Measurements from ENCODE around the gene MUSK.
A peak's percentile ranks its signal among the peaks of the same experiment; 100 is the strongest.

The MUSK gene

DNA sequence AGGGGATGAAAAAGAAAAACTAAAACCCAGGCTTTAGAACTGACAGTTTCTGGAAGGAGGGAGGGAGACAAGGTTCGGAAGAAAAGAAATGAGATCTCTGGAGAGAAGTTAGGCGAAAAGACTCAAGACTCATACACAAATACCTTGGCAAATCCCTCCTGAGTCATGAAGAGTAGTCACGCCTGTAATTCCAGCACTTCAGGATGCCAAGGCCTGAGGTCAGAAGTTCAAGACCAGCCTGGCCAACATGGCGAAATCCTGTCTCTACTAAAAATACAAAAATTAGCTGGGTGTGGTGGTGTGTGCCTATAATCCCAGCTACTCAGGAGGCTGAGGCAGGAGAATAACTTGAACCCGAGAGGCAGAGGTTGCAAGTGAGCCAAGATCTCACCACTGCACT is 27.3 kb downstream of the MUSK start:
- peak; percentile 65 for DNase-seq

DNA sequence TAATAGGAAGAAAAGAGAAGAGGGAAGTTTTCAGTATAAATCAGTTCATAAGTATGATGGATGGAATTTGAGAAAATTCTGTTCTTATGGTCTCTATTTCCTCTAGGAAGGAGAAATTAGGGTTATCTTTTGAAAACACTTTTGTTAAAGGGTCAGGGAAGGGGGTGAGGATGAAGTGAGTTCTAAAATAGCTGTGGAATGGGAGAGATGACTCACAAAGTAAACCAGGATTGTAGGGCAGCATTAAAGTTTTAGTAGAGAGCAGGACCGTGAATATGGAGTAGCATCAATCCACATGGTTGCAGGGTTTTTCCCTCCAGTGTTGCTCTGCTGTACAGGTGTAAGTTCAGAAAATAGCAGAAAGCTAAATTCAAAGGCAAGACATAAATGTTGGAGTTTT is 32.4 kb downstream of the MUSK start:
- peak; percentile 52 for DNase-seq

DNA sequence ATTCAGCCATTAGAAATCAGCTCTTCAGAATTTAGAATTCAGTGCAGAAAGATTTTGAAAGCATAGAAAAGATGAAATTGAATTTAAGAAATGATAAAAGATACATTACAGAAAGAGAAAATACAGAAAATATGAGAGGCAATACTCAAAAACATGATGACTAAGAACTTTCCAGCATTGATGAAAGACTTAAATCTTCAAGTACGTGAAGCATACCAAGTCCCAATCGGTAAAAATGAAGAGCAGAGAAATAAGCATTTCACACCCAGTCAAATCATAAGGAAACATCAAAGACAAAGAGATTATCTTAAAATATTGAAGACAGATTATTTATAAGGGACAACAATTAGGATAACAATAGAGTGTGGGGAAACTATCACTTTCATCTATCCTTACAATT is 35.1 kb downstream of the MUSK start:
- DNase-seq = no peak

DNA sequence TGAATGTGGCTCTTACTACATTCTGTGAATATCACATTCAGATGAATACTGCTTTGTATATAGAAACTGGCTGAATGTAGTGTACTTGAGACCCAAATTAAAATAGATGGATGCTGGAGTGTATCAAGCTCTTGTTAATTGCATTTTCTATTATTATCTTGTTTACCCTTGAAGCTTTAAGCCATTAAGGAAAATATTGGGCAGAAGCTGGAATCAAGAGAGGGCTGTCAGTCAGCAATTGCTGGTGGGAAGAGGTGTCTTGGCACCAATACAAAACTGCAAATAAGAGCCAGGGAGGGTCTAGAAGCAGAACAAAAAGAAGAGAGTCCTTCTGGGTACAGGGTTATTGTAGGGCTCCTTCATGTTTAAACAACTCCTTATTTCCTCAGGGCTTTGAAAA is 38.8 kb downstream of the MUSK start:
- DNase-seq = no peak

DNA sequence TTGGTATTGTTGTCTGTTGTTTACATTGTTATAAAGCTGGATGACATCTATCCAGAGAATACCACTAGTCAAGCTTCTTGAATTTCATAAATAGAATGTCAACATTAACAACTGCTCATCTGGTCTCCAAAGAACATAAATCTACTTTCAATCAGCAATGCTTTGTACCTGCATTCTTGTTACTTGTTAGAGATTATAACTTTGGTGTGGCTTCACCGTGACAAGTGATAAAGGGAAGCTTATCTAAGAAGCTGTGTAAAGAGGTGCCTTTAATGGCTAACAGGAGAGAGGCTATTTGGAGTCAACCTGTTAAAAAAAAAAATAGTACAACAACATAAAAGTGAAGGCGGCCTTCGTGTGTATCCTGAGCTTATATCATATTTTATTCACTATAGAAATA is 41.8 kb downstream of the MUSK start:
- no peak for DNase-seq

DNA sequence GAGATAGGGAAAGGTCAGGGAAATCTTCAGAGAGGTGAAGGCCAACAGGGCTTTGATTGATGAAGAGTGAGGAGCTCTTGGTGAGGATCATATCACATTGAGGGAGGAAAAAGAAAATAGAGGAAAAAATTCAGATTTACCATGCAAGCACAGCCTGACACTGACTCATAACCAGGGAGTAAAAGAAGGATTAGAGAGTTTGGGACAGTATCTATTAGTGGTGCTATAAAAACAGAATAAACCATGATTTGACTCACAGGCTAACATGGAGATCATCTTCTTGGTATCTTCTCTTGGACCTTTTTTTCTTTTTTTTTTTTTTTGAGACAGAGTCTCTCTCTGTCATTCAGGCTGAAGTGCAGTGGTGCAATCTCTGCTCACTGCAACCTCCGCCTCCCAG is 44.4 kb downstream of the MUSK start:
- DNase-seq = peak; percentile 66

DNA sequence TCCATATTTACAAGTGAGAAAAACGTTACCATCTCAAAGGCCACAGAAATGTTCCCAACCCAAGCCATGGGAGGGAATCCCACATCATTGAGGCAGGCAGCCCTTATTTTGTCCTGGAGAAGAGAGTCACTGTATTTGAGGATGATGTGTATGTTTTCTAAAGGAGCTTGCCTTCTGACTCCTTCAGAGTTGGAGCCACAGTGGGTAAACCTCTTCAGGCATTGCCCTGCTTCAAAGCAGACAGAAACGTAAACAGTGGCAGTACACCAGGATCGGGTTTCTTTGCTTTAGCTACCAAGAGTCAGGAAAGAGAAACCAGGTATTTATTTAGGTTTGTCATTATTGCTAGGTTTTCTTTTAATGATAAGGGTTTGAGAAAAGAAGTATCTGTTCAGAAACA is 45.7 kb downstream of the MUSK start:
- no peak for DNase-seq

DNA sequence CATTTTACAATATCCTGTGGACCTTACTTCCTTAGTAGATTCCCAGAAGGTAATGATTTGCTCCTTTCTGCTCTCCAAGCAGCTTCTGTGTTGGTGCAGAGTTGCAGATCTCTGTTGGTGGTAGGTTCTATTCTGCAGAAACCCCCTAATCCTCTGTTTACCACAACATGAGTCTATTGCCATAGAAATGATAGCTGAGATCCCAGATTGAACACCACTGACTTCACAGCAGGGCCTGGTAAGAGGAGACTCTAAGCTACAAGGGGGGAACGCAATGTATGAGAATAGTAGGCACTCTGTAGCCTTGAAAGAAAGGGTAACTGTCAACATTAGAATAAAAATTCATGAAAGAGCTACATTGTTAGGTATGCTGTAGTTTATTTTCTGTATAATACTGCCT is 59.5 kb downstream of the MUSK start:
- no peak for DNase-seq

DNA sequence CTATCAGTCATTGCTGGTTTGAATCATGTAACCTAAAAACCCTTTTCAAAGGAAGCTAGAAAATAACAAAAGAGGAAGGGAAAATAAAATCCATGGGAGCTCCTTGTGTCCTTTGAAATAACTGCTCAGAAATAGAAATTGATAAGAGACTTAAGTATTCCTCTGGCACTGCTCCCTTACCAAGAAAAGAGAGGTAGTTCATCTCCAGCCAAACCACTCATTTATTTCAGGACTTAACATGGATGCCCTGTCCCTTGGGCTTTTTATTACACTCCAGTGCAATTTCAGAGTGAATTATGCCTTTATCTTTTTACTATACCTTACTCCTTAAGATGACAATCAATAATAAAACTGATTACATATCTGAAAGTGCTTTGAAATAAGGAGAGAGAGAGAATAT is 61.0 kb downstream of the MUSK start:
- DNase-seq = no peak

DNA sequence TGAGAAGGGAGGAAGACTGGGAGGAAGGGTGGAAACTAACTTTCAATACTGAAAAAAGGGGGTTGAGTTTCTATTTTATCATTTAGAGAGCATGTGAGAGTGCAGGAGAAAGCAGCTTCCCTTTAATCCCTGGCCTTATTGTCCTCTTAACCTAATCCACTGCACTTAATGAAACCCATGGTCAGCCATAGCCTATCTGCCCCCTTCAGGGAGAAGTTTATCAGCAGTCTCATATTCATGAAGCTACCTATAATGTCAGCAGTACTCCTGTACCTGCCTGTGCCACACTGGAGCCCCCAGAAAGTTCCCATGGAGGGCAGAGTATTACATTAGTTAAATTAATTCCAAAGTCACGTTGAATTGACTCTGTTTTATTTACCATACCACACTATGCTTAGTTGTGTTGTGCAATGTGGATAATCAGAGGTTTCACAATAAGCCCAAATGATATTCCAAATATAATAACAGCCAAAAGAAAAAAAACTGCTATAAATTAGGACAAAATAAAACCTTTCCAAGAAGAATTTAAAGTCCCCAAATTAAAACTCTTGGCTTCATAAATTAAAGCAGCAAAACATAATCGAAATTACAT is 62.9 kb downstream of the MUSK start:
- no peak for DNase-seq

DNA sequence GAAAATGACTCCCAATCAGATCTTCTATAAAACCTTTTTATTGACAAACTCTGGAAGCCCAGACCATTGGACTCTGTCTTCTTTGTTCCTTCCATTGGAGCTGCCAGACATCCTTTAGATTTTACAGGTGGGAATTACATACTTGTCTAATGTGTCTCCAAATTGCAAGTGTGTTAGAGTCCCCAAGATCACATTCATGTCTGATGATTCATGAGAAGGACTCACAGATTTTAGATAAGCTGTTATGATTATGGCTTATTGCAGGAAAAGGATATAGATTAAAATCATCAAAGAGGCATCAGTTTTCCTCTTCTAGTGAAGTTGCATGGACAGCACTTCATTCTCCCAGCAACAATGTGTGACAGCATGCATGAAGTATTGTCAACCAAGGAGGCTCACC is 70.4 kb downstream of the MUSK start:
- no peak for DNase-seq

DNA sequence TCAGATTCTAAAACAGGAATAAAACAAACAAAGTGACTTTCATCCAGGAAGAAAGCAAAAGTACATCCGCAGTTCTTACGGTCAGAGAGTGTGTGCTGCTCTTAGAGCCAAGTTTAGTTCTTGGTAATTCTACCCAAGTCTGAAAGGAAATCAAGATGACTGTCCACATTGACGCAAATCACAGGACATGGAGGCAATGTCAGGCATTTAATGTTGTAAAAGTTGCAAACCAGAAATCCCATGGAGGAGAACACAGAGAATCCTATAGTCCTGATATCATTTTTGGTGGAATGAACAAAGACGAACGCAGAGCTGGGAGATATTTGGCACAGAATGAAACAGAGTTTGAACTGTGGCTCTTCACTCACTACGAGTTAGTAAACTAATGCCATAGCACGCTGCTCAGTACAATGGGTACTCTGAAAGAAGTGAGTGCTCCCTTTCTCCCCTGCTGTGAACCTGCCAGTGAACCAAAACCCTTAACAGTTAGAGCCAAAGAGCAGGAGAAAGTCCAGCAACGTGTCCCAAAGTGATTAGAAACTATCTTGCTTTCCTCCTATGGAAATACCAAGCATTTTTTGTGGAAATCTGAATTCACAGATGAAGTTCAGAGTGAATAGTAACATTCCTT is 74.3 kb downstream of the MUSK start:
- DNase-seq = peak; percentile 79

DNA sequence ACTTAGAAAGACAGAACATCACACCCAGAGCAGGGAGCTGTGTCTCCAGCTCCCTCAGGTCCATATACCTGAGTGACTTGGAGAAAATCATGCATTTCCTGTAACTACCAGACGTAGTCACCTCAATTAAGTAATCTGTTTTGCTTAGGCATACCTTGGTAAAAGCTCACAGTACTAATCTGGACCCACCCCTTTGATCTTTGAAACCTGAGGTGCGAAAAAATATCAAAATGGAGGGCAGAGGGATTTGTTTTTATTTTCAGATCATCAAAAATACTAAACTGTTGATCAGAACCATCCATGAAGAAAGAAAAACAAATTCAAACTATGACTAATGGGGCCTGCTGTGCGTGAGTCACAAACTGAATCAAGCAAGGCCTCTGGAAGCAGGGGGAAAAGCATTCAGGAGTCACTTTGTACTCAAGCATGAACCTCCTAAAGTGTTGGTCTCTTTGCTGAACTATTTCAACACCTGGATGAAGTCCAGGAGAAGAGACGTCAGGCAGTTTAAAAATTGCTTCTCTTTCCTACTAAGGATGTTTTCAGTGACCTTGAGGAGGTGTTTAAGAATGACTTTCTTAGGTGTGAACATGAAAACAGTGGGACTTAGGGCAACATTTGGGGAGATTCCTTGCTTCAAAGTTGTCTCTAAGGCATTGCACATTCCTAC is 76.3 kb downstream of the MUSK start:
- DNase-seq = peak; percentile 99

DNA sequence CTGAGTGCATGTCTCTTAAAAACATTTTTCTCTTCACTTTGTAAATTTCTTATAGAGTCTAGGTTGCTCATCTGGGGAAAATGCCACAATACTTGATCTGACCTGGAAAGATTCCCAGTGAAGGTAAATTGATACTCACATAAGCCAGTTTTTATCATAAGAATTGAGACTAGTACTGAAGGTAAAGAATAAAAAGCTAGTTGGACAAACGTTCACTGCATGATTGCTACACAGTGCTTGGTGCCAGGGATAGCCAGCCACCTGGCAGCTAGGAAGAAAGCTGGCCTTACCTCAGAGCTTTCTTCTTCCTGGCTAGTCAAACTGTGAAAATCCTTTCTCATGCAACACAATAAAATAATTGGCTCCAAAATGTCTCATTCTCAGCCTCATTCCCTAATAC is 77.1 kb downstream of the MUSK start:
- peak; percentile 54 for DNase-seq

DNA sequence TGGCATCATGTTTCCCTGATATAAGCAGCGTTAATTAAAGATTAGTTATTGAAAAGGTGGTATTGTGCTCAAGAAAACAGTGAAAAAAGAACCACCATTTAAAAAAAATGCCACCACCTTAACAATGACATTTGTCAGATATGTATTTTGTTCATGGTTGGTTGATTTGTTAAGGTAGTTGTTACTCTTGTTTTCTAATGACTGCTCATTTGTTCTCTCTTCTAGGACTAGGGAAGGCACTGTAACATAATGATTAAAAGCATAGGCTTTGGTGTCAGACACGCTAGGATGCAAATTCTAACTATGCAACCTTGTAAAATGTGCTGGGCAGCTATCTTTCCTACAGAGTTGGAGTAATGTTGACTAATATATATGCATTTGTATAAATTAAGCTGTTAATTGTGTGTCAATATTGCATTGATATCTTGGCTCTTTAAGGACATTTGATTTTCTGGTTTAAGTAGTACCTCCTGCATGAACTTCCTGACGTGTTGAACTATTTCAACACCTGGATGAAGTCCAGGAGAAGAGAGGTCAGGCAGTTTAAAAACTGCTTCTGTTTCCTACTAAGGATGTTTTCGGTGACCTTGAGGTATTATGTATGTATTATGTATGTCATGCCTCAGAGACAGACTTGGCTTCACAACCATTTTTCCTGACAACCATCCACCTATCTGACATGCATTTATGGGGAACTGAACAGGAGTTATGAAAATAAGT is 77.8 kb downstream of the MUSK start:
- peak; percentile 21 for DNase-seq

DNA sequence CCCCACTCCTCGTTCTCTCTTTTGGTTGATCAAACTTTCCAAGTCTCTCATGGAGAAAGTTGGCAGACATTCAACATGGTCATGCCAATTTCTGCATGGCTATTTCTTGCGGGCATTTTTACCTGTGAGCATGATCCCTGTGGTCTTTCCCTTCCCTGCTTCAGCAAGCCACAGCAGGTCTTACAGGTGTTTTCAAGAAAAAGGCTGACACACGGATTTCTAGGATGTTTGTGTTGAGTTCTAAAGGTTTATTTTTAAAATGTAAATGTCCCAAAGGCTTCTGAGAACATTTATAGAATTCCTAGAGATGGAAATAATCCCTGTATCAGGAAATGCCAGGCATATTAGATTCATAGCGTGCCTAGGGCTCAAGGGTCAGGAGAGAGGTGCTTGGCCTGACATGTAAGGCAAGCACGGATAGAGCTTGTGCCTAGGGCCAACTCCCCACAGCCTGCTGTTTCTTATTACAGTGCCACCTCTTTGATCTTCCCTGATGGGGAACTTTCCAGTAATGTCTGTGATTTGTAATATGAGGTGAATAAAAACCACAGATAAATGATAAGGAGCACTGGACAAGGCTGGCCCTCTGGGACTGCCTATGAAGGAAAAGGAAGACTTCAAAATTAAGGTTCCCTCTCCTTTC is 79.8 kb downstream of the MUSK start:
- DNase-seq = no peak

DNA sequence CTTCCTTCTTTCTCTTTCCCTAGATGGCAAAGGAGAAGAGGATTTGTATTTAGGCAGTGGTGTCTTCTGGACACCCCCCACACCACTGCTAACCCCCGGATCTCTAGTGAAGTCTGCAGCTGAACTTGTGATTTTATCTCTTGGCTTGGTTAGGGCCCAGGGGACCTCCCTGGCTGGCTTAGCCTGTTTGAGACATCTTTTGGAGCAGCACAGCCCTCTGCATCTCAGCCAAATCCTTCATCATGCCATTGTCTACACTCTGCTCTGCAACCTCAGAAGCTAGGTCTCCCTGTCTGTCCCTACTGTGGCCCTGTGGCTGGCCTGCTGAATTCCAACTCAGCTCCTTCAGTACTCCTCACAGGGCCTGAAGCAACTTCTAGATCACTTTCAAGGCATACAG is 81.7 kb downstream of the MUSK start:
- peak; percentile 43 for DNase-seq

DNA sequence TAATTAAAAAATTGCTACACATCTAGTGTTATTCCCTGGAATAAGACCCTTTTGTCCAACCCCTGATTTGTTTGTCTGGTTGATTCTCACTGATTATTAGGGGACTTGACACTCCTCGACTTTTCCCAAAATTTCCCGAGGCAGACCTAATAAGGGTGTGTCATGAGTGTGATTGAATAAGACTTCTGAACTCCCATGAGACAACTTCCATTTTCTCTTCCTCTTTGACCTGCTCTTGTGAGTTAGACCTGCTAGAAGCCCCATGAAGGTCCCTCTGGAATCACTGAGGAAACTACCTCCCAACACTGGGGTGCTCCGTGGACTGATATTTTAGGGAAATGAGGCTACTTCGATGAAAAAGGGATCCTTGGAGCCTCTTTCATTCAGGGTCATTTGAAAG is 83.4 kb downstream of the MUSK start:
- DNase-seq = no peak

DNA sequence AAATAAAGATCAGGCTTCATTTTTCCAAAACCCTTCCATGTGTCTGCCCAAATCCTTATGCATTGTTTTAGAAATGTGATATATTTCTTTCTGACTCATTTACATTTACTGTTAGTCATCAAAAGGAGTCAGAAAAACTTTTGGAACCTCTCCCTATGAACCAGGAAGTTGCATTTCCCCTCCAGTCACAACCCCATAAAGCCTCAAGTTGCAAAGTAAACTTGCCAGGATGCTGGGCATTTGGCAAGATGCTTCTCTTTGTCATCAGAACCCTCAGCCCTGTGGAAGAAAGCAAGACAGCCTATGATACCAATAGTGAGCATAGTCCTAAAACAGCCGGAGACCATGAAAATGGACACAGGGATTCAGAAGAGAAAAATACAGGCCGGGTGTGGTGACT is 84.2 kb downstream of the MUSK start:
- DNase-seq = peak; percentile 96

DNA sequence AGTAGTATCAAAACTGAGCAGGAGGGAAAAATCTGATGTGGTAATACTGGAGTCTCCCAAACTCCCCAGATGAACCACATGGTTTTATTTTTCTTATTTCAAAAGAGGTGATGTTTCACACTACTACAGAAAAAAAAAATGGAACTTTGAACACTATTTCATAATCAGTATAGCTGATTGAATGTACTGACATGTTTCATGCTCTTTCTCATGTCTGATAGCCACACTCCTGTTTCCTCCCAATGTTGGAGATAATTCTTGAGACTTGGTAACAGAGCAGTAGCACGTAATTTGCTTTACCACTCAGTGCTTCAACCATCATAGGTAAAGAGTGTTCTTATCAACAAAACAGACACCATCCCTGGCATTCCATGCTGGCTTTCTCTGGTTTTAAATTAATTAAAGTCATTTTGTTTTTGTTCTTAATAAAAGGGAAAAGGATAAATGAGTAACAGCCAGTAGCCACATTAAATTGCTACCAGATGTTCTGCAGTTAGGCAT is 85.2 kb downstream of the MUSK start:
- DNase-seq = peak; percentile 64

DNA sequence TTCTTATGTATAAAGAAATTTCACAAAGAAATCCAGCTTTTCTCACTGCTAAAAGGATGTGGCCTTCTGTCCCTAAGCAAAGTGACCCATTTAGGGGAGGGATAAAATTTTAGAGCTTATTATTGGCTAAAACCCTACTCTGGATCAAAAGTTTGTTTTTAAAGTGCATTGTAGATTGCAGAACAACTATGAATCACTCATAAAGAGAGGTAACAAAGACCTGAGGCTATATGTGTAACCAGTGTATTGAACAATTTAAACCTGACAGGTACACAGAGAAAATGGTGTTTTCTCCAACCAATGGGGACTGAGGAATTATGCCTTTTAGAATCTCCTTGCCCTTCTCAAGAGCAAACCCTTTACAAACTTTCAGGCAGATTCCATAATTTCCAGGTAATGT is 86.6 kb downstream of the MUSK start:
- no peak for DNase-seq

DNA sequence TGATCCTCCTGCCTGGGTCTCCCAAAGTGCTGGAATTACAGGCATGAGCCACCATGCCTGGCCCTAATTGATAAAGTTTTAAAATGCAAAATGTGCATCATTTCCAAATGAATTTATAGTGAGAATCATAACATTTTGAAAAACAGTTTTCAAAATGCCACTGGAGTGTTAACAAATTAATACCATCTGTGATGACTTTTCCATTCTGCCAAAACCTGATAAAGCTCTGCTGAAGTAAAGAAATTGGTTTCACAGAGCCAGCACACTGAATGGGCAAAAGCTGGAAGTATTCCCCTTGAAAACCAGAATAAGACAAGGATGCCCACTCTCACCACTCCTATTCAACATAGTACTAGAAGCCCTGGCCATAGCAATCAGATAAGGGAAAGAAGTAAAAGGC is 89.6 kb downstream of the MUSK start:
- DNase-seq = no peak

DNA sequence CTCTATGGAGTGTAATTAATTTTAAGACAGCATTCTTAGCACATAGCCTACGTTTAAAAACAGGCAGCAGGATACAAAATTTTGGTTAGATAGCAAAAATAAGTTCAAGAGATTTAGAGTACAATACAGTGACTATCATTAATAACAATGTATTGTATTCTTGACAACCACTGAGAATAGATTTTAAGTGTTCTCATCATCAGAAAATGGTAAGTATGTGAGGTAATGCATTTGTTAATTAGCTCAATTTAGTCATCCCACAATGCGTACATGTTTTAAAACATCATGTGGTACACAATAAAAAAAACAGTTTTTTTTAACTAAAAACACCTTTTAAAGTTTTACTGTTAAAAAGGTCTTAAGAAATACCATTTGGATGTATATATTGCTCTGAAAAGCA is 94.2 kb downstream of the MUSK start:
- DNase-seq = peak; percentile 44
